Stimulated activated CD4-positive, alpha-beta T cell treated with anti-CD3 and anti-CD28 coated beads, Interleukin-4, amount 100 ng/mL, for 1 hour (primary cell): ENCODE data around the gene LYST.

ENCODE experiments used
- DNase-seq: peaks from one replicate; pipeline ENCODE4 v3.0.0-alpha.2; 2020

The LYST gene

GRCh38 chr1:235703506-235703905 is 163.2 kb downstream of the LYST start:
- DNase-seq = no peak

- DNase-seq = no peak
These were observed 164.3 kb downstream of the LYST start for GRCh38 chr1:235702412-235702811.

- DNase-seq = no peak
These were observed 169.2 kb downstream of the LYST start for GRCh38 chr1:235697508-235697907.

- no peak for DNase-seq
These were observed 177.3 kb downstream of the LYST start for GRCh38 chr1:235689356-235689755.

GRCh38 chr1:235688096-235688495 is 178.6 kb downstream of the LYST start:
- no peak for DNase-seq

- no peak for DNase-seq
These were observed 183.1 kb downstream of the LYST start for GRCh38 chr1:235683653-235684052.

- DNase-seq = no peak
These were observed 184.5 kb downstream of the LYST start for GRCh38 chr1:235682216-235682615.

GRCh38 chr1:235679644-235680043 is 187.1 kb downstream of the LYST start:
- no peak for DNase-seq

- DNase-seq = no peak
These were observed 187.7 kb downstream of the LYST start for GRCh38 chr1:235679005-235679404.

GRCh38 chr1:235675152-235675890 is 191.4 kb downstream of the LYST start:
- no peak for DNase-seq

- DNase-seq = no peak
These were observed 192.7 kb downstream of the LYST start for GRCh38 chr1:235673981-235674380.

- DNase-seq = no peak
These were observed 194.7 kb downstream of the LYST start for GRCh38 chr1:235671992-235672391.

- no peak for DNase-seq
These were observed 196.4 kb downstream of the LYST start for GRCh38 chr1:235670157-235670776.

GRCh38 chr1:235669277-235669676 is 197.4 kb downstream of the LYST start:
- no peak for DNase-seq

- no peak for DNase-seq
These were observed 203.1 kb downstream of the LYST start for GRCh38 chr1:235663628-235664027.

- DNase-seq = no peak
These were observed 205.1 kb downstream of the LYST start for GRCh38 chr1:235661568-235661967.

GRCh38 chr1:235659186-235659771 is 207.4 kb downstream of the LYST start:
- no peak for DNase-seq

GRCh38 chr1:235657747-235658526 is 208.8 kb downstream of the LYST start:
- no peak for DNase-seq

GRCh38 chr1:235657269-235657668 is 209.4 kb downstream of the LYST start:
- no peak for DNase-seq

GRCh38 chr1:235652364-235652763 is 214.3 kb downstream of the LYST start:
- DNase-seq = no peak

- no peak for DNase-seq
These were observed 215.4 kb downstream of the LYST start for GRCh38 chr1:235651170-235651806.

- no peak for DNase-seq
These were observed 216.2 kb downstream of the LYST start for GRCh38 chr1:235650341-235651169.
